Body of pancreas (tissue), 4 donors: ENCODE results near the gene ZBTB43.

ENCODE experiments used
- POLR2A ChIP-seq, 3 donors: fragments of 450-650 bp; IDR thresholded peaks; one replicate each; pipeline ENCODE4 v1.6.1; 2016; ENCODE audit warnings: antibody characterized with exemption in 3 of 3, mild to moderate bottlenecking in 2 of 3
- TF ChIP-seq, protein P1 (sequence below), 7 experiments: fragments of 450-650 bp in 4 of 7; fragments of 200-600 bp in 3 of 7; sonication (generic) in 3 of 7; IDR thresholded peaks; one replicate each; pipeline ENCODE4 v1.5.1; 2016 to 2019; ENCODE audit warnings: antibody characterized with exemption in 7 of 7

DNA sequence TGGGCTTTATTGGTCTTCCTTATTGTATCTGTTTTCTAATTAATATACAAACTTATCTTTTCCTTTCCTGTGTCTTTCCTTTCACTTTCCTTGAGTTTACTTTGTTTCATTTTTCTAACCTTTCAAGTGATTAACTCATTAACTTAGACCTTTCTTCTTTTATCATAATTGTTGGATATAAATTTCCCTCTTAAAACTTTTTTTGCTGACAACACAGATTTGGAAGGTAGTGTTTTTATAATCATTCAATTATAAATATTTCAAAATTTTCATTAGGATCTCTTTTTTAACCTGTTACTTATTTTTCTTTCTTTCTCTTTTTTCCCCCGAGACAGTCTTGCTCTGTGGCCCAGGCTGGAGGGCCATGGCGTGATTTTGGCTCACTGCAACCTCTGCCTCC, 6.9 kb upstream of the ZBTB43 start:
- TF ChIP-seq, protein P1, sequence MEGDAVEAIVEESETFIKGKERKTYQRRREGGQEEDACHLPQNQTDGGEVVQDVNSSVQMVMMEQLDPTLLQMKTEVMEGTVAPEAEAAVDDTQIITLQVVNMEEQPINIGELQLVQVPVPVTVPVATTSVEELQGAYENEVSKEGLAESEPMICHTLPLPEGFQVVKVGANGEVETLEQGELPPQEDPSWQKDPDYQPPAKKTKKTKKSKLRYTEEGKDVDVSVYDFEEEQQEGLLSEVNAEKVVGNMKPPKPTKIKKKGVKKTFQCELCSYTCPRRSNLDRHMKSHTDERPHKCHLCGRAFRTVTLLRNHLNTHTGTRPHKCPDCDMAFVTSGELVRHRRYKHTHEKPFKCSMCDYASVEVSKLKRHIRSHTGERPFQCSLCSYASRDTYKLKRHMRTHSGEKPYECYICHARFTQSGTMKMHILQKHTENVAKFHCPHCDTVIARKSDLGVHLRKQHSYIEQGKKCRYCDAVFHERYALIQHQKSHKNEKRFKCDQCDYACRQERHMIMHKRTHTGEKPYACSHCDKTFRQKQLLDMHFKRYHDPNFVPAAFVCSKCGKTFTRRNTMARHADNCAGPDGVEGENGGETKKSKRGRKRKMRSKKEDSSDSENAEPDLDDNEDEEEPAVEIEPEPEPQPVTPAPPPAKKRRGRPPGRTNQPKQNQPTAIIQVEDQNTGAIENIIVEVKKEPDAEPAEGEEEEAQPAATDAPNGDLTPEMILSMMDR (IDR thresholded peaks at IDR 0.05) = no peak
- TF ChIP-seq POLR2A (IDR thresholded peaks at IDR 0.05) = no peak
